ENCODE measurements around the gene MAN1A1. TPM values are rescaled to one million over a fixed set of nuclear protein-coding genes. Genes with fewer than 3 reads are reported as not detected.

The MAN1A1 gene
- polyA plus RNA-seq, 1 experiment: 1.6 TPM

- DNase-seq (ENCODE audit: low read depth): no peak
- TF ChIP-seq, protein P1, sequence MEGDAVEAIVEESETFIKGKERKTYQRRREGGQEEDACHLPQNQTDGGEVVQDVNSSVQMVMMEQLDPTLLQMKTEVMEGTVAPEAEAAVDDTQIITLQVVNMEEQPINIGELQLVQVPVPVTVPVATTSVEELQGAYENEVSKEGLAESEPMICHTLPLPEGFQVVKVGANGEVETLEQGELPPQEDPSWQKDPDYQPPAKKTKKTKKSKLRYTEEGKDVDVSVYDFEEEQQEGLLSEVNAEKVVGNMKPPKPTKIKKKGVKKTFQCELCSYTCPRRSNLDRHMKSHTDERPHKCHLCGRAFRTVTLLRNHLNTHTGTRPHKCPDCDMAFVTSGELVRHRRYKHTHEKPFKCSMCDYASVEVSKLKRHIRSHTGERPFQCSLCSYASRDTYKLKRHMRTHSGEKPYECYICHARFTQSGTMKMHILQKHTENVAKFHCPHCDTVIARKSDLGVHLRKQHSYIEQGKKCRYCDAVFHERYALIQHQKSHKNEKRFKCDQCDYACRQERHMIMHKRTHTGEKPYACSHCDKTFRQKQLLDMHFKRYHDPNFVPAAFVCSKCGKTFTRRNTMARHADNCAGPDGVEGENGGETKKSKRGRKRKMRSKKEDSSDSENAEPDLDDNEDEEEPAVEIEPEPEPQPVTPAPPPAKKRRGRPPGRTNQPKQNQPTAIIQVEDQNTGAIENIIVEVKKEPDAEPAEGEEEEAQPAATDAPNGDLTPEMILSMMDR (IDR thresholded peaks at IDR 0.05; ENCODE audit: insufficient read depth, low read depth, low read length): no peak
- H3K4me3 ChIP-seq (ENCODE audit: low read depth, low read length): no peak overlapping the region
- ChIA-PET CTCF (interaction anchor here (1.0 to 1.4 kb wide), 2 partner anchors 8 to 110 kb away, joined by 3 to 8 read pairs; no protein-coding TSS in a partner anchor), POLR2A (no interaction called here)
- no peaks in the 10 kb centered on the region; the same call in 1 of the 2 replicates for H3K27me3 ChIP-seq (ENCODE audit: control insufficient read depth, insufficient read depth, low read length)
- H3K36me3 ChIP-seq (ENCODE audit: control insufficient read depth, insufficient read depth, low read length): no peaks in the 10 kb centered on the region
Measured at GRCh38 chr6:119137194-119138072, 212.1 kb downstream of the MAN1A1 start.

DNA sequence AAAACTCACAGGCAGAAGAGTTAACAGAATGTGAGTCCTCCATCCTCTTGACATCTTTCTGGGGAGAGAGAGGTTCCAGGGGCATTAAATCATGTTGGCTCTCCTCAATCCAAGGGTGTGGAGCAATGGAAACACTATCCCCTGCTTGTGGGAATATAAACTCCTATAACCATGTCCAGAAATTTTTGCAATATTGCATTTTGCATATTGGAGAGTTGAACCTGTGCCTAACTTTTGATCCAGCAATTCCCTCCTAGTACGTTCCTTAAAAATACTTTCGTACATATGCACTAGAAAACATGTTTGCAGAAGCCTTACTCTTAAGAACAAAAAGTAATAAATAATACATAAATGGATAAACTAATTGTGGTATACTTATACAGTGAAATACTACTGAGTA is 214.8 kb downstream of the MAN1A1 start:
- DNase-seq (ENCODE audit: low read depth): no peak
- Histone ChIP-seq H3K27me3 (ENCODE audit: control insufficient read depth, insufficient read depth, low read length) (no peaks in the 10 kb centered on the region), H3K4me3 (ENCODE audit: low read depth, low read length) (no peak overlapping the region), H3K36me3 (ENCODE audit: control insufficient read depth, insufficient read depth, low read length) (no peaks in the 10 kb centered on the region)
- CTCF ChIA-PET: no interaction called here
- TF ChIP-seq, protein P1 (IDR thresholded peaks at IDR 0.05; ENCODE audit: insufficient read depth, low read depth, low read length): no peak
- POLR2A ChIA-PET: no interaction called here

- CTCF ChIA-PET: interaction anchor here (1.4 to 1.8 kb wide), 2 partner anchors 9 to 15 kb away, joined by 5 to 6 read pairs; no protein-coding TSS in a partner anchor
Measured at GRCh38 chr6:119133400-119133799, 216.2 kb downstream of the MAN1A1 start.

DNA sequence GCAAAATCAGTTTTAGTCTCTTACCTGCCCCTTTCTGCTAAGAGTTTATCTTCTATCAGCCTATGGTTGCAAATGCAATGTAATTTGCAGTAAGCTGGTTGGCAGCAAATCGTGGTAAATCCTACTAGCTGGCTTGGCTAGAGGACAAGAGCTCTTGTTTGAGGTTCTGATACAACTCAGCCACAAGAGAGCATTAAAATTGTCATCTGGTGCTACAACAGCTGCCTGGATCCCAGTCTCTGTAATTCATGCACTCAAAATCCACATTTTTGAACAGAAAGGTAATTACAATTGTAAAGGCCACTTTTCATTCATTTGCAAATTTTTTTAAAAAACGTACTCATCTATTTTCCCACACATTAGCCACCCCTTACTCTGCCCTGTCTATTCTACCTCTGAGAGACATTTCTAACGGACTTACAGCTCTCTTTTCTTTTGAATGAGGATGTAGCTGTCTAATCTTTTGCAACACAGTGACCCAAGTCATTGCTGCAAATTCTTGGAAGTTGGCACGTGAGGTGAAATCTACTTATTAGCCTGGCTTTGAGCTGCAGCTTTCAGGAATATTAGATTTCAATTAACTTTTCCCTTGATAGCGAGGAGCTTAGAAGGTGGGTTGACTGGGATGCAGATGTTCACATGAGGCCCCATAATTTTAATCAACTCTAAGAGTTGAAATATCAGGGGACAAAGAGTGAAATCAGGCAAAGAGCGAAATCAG is 217.1 kb downstream of the MAN1A1 start:
- DNase-seq (ENCODE audit: low read depth): no peak
- POLR2A ChIA-PET: interaction anchor here (0.6 kb wide), 1 partner anchor 152 kb away, joined by 4 read pairs; no protein-coding TSS in a partner anchor
- H3K4me3 ChIP-seq (ENCODE audit: low read depth, low read length): no peak overlapping the region
- H3K36me3 ChIP-seq (ENCODE audit: control insufficient read depth, insufficient read depth, low read length): no peaks in the 10 kb centered on the region
- CTCF ChIA-PET: interaction anchor here (1.4 to 1.8 kb wide), 2 partner anchors 10 to 16 kb away, joined by 5 to 6 read pairs; no protein-coding TSS in a partner anchor
- no peaks in the 10 kb centered on the region for H3K27me3 ChIP-seq (ENCODE audit: control insufficient read depth, insufficient read depth, low read length)
- TF ChIP-seq, protein P1 (IDR thresholded peaks at IDR 0.05; ENCODE audit: insufficient read depth, low read depth, low read length): no peak

More at GRCh38 chr6:119133400-119133799, 216.2 kb downstream of the MAN1A1 start:
- H3K4me3 ChIP-seq (ENCODE audit: low read depth, low read length): no peak overlapping the region
- no peaks in the 10 kb centered on the region for H3K36me3 ChIP-seq (ENCODE audit: control insufficient read depth, insufficient read depth, low read length)
- no peak for DNase-seq (ENCODE audit: low read depth)
- TF ChIP-seq, protein P1 (IDR thresholded peaks at IDR 0.05; ENCODE audit: insufficient read depth, low read depth, low read length): no peak
- POLR2A ChIA-PET: interaction anchor here (0.6 kb wide), 2 partner anchors 133 to 151 kb away, joined by 4 to 5 read pairs; no protein-coding TSS in a partner anchor
- no peaks in the 10 kb centered on the region for H3K27me3 ChIP-seq (ENCODE audit: control insufficient read depth, insufficient read depth, low read length)

All from BJ (cell line).